ENCODE measurements around the gene ABCA13. TPM values are rescaled to one million over a fixed set of nuclear protein-coding genes. Genes with fewer than 3 reads are reported as not detected.

Gene ABCA13
- total RNA-seq, 1 donor from 2014 or later, result not detected

DNA sequence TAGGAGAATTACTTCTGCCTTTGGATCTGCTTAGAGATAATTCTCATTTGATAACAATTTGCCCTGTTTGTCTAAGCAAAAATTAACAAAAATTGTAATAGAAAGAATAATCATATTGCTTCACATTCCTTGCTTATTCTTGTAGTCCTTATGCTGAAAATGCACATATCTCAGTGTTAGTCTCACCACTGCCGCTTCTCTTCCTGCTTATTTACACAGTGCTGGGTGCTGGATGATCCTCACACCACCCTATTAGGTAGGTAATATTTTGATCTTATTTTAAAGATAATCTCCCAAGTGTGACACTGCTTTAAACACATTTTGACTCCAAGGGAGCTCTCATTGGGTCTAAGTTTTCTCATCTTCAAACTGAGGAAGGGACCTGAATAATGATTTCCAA, 46.0 kb downstream of the ABCA13 start:
- no peaks in the 10 kb centered on the region for H3K79me2 ChIP-seq (ENCODE audit: low read depth)
- no peaks in the 10 kb centered on the region for H3K27me3 ChIP-seq
- no peaks in the 10 kb centered on the region for H4K20me1 ChIP-seq (ENCODE audit: low read depth)
- Mint-ChIP-seq H3K4me3 (no peak overlapping the region), H3K27me3 (ENCODE audit: insufficient read depth, low read depth) (peaks cover 2% of the 10 kb centered on the region), H3K27ac (peak overlapping the region; percentile 57), H3K9me3 (peaks cover 9% of the 10 kb centered on the region), H3K4me1 (peaks cover 5% of the 10 kb centered on the region), H3K36me3 (no peaks in the 10 kb centered on the region)
- no peak overlapping the region for H3K4me3 ChIP-seq
- no peak overlapping the region for H3K27ac ChIP-seq
- no peak overlapping the region for H2AFZ ChIP-seq (replicated peaks)
- H3F3A ChIP-seq (ENCODE audit: low read depth), result no peaks in the 10 kb centered on the region
- H3K9ac ChIP-seq, result no peak overlapping the region
- TF ChIP-seq EZH2phosphoT487 (IDR thresholded peaks at IDR 0.05), result no peak
- no peaks in the 10 kb centered on the region for H3K4me1 ChIP-seq
- DNase-seq (ENCODE audit: low spot score), result no peak
- H3K9me3 ChIP-seq (ENCODE audit: low read depth), result no peaks in the 10 kb centered on the region
- no peaks in the 10 kb centered on the region for H3K36me3 ChIP-seq
- no peak overlapping the region for H3K4me2 ChIP-seq

DNA sequence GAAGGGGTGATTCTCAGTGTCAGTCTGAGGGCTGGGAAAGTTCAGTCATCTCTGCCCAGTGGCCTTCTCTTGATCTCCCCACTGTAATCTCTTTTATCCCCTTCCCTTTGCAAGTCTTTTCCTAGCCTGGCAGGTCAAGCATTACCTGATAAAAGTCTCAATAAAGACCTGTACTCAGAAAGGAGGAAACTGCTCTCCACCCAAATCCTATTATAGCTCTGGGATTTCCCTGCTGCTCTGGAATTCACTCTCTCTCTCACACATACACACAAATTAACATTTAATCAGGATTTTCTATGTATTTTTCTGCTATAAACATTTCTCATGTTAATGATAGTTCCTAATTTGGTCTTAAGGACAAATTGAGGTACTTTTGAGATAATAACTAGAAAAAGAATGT, 46.5 kb downstream of the ABCA13 start:
- Mint-ChIP-seq H3K4me1 (peaks cover 5% of the 10 kb centered on the region), H3K9me3 (peaks cover 6% of the 10 kb centered on the region), H3K4me3 (no peak overlapping the region), H3K36me3 (no peaks in the 10 kb centered on the region), H3K27me3 (ENCODE audit: insufficient read depth, low read depth) (peaks cover 2% of the 10 kb centered on the region), H3K27ac (no peak overlapping the region)
- Histone ChIP-seq H3K79me2 (ENCODE audit: low read depth) (no peaks in the 10 kb centered on the region), H2AFZ (replicated peaks) (no peak overlapping the region), H3K4me2 (no peak overlapping the region), H4K20me1 (ENCODE audit: low read depth) (no peaks in the 10 kb centered on the region), H3K27me3 (no peaks in the 10 kb centered on the region), H3K4me1 (no peaks in the 10 kb centered on the region), H3F3A (ENCODE audit: low read depth) (no peaks in the 10 kb centered on the region), H3K36me3 (no peaks in the 10 kb centered on the region), H3K27ac (no peak overlapping the region), H3K9ac (no peak overlapping the region), H3K9me3 (ENCODE audit: low read depth) (no peaks in the 10 kb centered on the region), H3K4me3 (no peak overlapping the region)
- TF ChIP-seq, protein P1, sequence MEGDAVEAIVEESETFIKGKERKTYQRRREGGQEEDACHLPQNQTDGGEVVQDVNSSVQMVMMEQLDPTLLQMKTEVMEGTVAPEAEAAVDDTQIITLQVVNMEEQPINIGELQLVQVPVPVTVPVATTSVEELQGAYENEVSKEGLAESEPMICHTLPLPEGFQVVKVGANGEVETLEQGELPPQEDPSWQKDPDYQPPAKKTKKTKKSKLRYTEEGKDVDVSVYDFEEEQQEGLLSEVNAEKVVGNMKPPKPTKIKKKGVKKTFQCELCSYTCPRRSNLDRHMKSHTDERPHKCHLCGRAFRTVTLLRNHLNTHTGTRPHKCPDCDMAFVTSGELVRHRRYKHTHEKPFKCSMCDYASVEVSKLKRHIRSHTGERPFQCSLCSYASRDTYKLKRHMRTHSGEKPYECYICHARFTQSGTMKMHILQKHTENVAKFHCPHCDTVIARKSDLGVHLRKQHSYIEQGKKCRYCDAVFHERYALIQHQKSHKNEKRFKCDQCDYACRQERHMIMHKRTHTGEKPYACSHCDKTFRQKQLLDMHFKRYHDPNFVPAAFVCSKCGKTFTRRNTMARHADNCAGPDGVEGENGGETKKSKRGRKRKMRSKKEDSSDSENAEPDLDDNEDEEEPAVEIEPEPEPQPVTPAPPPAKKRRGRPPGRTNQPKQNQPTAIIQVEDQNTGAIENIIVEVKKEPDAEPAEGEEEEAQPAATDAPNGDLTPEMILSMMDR (IDR thresholded peaks at IDR 0.05), result no peak
- TF ChIP-seq EZH2 (IDR thresholded peaks at IDR 0.05) (no peak), EZH2phosphoT487 (IDR thresholded peaks at IDR 0.05) (no peak)
- DNase-seq (ENCODE audit: low spot score), result no peak

DNA sequence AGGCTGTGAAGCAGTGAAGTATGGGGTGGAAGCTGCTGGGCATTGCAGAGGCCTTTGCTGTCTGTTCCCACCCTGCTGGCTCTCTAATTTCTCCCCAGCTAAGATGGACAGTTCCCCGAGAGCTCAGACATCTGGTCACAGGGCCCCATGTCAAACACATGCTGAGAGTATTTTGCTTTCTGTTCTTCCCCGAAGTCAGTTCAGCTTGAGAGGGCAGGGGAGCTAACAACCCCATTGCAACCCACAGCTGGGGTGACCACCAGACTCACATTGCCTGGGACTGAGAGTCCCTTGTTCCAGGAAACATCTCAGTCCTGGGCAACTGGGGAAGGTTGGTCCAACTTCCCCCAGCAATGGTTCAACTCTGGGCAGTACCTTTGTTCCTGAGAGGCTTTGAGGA, 52.8 kb downstream of the ABCA13 start:
- H3K4me3 ChIP-seq, result no peak overlapping the region
- H3K9me3 ChIP-seq (ENCODE audit: low read depth), result no peaks in the 10 kb centered on the region
- no peak for TF ChIP-seq EZH2 (IDR thresholded peaks at IDR 0.05)
- TF ChIP-seq, protein P1 (IDR thresholded peaks at IDR 0.05), result no peak
- TF ChIP-seq EZH2phosphoT487 (IDR thresholded peaks at IDR 0.05), result no peak
- Mint-ChIP-seq H3K4me1 (no peaks in the 10 kb centered on the region), H3K9me3 (no peaks in the 10 kb centered on the region), H3K4me3 (no peak overlapping the region), H3K27me3 (ENCODE audit: insufficient read depth, low read depth) (peaks cover 5% of the 10 kb centered on the region), H3K27ac (no peak overlapping the region), H3K36me3 (no peaks in the 10 kb centered on the region)
- no peaks in the 10 kb centered on the region for H3K36me3 ChIP-seq
- H4K20me1 ChIP-seq (ENCODE audit: low read depth), result no peaks in the 10 kb centered on the region
- no peak for DNase-seq (ENCODE audit: low spot score)
- no peak overlapping the region for H3K27ac ChIP-seq
- H3K4me1 ChIP-seq, result no peaks in the 10 kb centered on the region
- H3K4me2 ChIP-seq, result no peak overlapping the region
- H3K79me2 ChIP-seq (ENCODE audit: low read depth), result no peaks in the 10 kb centered on the region
- H3K9ac ChIP-seq, result no peak overlapping the region
- no peak overlapping the region for H2AFZ ChIP-seq (replicated peaks)
- no peaks in the 10 kb centered on the region for H3K27me3 ChIP-seq
- no peaks in the 10 kb centered on the region for H3F3A ChIP-seq (ENCODE audit: low read depth)

DNA sequence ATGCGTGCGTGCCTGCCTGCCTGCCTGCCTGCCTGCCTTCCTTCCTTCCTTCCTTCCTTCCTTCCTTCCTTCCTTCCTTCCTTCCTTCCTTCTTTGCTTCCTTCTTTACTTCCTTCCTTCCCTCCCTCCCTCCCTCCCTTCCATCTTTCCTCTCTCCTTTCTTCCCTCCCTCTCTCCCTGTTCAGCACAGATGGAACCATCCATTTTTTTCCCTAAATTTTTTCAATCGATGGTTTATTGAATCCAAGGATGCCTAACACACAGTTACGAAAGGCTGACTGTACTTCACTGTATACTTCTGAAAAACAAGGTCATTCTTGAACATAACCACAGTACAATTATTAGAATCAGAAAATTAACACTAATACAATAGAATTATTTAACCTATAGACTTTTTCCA, 53.8 kb downstream of the ABCA13 start:
- no peaks in the 10 kb centered on the region for H3K9me3 ChIP-seq (ENCODE audit: low read depth)
- H4K20me1 ChIP-seq (ENCODE audit: low read depth), result no peaks in the 10 kb centered on the region
- Mint-ChIP-seq H3K27ac (no peak overlapping the region), H3K4me3 (no peak overlapping the region), H3K9me3 (no peaks in the 10 kb centered on the region), H3K36me3 (no peaks in the 10 kb centered on the region), H3K27me3 (ENCODE audit: insufficient read depth, low read depth) (peaks cover 5% of the 10 kb centered on the region), H3K4me1 (no peaks in the 10 kb centered on the region)
- H3F3A ChIP-seq (ENCODE audit: low read depth), result no peaks in the 10 kb centered on the region
- no peak overlapping the region for H3K9ac ChIP-seq
- TF ChIP-seq EZH2 (IDR thresholded peaks at IDR 0.05), result no peak
- TF ChIP-seq EZH2phosphoT487 (IDR thresholded peaks at IDR 0.05), result no peak
- TF ChIP-seq, protein P1 (IDR thresholded peaks at IDR 0.05), result no peak
- H3K4me2 ChIP-seq, result no peak overlapping the region
- no peak overlapping the region for H3K27ac ChIP-seq
- H3K27me3 ChIP-seq, result no peaks in the 10 kb centered on the region
- no peaks in the 10 kb centered on the region for H3K79me2 ChIP-seq (ENCODE audit: low read depth)
- H3K4me3 ChIP-seq, result no peak overlapping the region
- no peaks in the 10 kb centered on the region for H3K36me3 ChIP-seq
- no peak overlapping the region for H2AFZ ChIP-seq (replicated peaks)
- no peaks in the 10 kb centered on the region for H3K4me1 ChIP-seq
- no peak for DNase-seq (ENCODE audit: low spot score)

All from neural progenitor cell (in vitro differentiated cells).